Measurements from ENCODE around the gene SLC6A6. TPM values are rescaled to one million over a fixed set of nuclear protein-coding genes. Genes with fewer than 3 reads are reported as not detected.
"Not testable (repeated sequence)": the region's sequence is repeated elsewhere in the genome, so short reads cannot be mapped to it uniquely, and the experiment has no call there.

SLC6A6 gene
- total and polyA plus RNA-seq, 2 donors (not counting 1 experiment from before 2014, with no cell fraction given): 8.9 to 24.0 TPM

- Histone ChIP-seq H3K4me2 (ENCODE audit: extremely low read depth, insufficient read depth, low read length) (no peak overlapping the region), H2AFZ (ENCODE audit: low read length) (no peak overlapping the region), H3K9ac (ENCODE audit: insufficient read depth, low read length) (no peak overlapping the region), H3K27ac (ENCODE audit: insufficient read depth, low read length) (no peak overlapping the region), H3K36me3 (ENCODE audit: control insufficient read depth, insufficient read depth, low read length) (no peaks in the 10 kb centered on the region), H4K20me1 (ENCODE audit: control insufficient read depth, extremely low read depth, insufficient read depth, low read length) (no peaks in the 10 kb centered on the region), H3K27me3 (ENCODE audit: control insufficient read depth, insufficient read depth, low read length) (no peaks in the 10 kb centered on the region), H3K79me2 (ENCODE audit: control insufficient read depth, insufficient read depth, low read length) (peaks cover 37% of the 10 kb centered on the region), H3K4me1 (ENCODE audit: control insufficient read depth, extremely low read depth, insufficient read depth, low read length) (peaks cover 13% of the 10 kb centered on the region), H3K9me3 (ENCODE audit: control insufficient read depth, insufficient read depth, low read depth, low read length) (no peaks in the 10 kb centered on the region), H3K4me3 (replicated peaks in 1 of 4; ENCODE audit: control extremely low read depth in 1 of 4, insufficient read depth in 1 of 4, low read depth in 3 of 4, low read length in 4 of 4) (no peak overlapping the region)
- no peak for DNase-seq (ENCODE audit: low read depth in 2 of 2)
- TF ChIP-seq EZH2 (IDR thresholded peaks at IDR 0.05; ENCODE audit: low read length, missing control alignments) (no peak), CTCF (conservative IDR thresholded peaks at IDR 0.05 in 1 of 2, IDR thresholded peaks at IDR 0.05 in 1 of 2; ENCODE audit: low read depth in 1 of 2, low read length in 2 of 2) (no peak)
Observed at GRCh38 chr3:14407203-14407602, 4.8 kb downstream of the SLC6A6 start.

GRCh38 chr3:14409779-14410063, 7.3 kb downstream of the SLC6A6 start:
- not testable (repeated sequence) for H3K4me3 ChIP-seq (replicated peaks in 1 of 4; ENCODE audit: control extremely low read depth in 1 of 4, insufficient read depth in 1 of 4, low read depth in 3 of 4, low read length in 4 of 4); H2AFZ ChIP-seq (ENCODE audit: low read length); H3K36me3 ChIP-seq (ENCODE audit: control insufficient read depth, insufficient read depth, low read length); DNase-seq (ENCODE audit: low read depth in 2 of 2); H4K20me1 ChIP-seq (ENCODE audit: control insufficient read depth, extremely low read depth, insufficient read depth, low read length); H3K4me2 ChIP-seq (ENCODE audit: extremely low read depth, insufficient read depth, low read length); H3K9ac ChIP-seq (ENCODE audit: insufficient read depth, low read length); H3K9me3 ChIP-seq (ENCODE audit: control insufficient read depth, insufficient read depth, low read depth, low read length); H3K27ac ChIP-seq (ENCODE audit: insufficient read depth, low read length); H3K27me3 ChIP-seq (ENCODE audit: control insufficient read depth, insufficient read depth, low read length)
- Histone ChIP-seq H3K4me1 (ENCODE audit: control insufficient read depth, extremely low read depth, insufficient read depth, low read length) (peaks cover 17% of the 10 kb centered on the region), H3K79me2 (ENCODE audit: control insufficient read depth, insufficient read depth, low read length) (peaks cover 23% of the 10 kb centered on the region)

GRCh38 chr3:14410106-14410502, 7.7 kb downstream of the SLC6A6 start:
- Histone ChIP-seq H3K27ac (ENCODE audit: insufficient read depth, low read length) (peak overlapping the region; percentile 47), H3K9me3 (ENCODE audit: control insufficient read depth, insufficient read depth, low read depth, low read length) (no peaks in the 10 kb centered on the region), H3K27me3 (ENCODE audit: control insufficient read depth, insufficient read depth, low read length) (no peaks in the 10 kb centered on the region), H3K4me3 (replicated peaks in 1 of 4; ENCODE audit: control extremely low read depth in 1 of 4, insufficient read depth in 1 of 4, low read depth in 3 of 4, low read length in 4 of 4) (no peak overlapping the region), H3K79me2 (ENCODE audit: control insufficient read depth, insufficient read depth, low read length) (peaks cover 22% of the 10 kb centered on the region), H4K20me1 (ENCODE audit: control insufficient read depth, extremely low read depth, insufficient read depth, low read length) (no peaks in the 10 kb centered on the region), H3K36me3 (ENCODE audit: control insufficient read depth, insufficient read depth, low read length) (no peaks in the 10 kb centered on the region), H3K4me2 (ENCODE audit: extremely low read depth, insufficient read depth, low read length) (no peak overlapping the region), H3K9ac (ENCODE audit: insufficient read depth, low read length) (peak overlapping the region; percentile 4), H3K4me1 (ENCODE audit: control insufficient read depth, extremely low read depth, insufficient read depth, low read length) (peaks cover 17% of the 10 kb centered on the region), H2AFZ (ENCODE audit: low read length) (no peak overlapping the region)
- no peak for DNase-seq (ENCODE audit: low read depth in 2 of 2)
- no peak for TF ChIP-seq EZH2 (IDR thresholded peaks at IDR 0.05; ENCODE audit: low read length, missing control alignments)
- no peak for TF ChIP-seq CTCF (conservative IDR thresholded peaks at IDR 0.05 in 1 of 2, IDR thresholded peaks at IDR 0.05 in 1 of 2; ENCODE audit: low read depth in 1 of 2, low read length in 2 of 2)
